Endothelial cell of umbilical vein (primary cell): ENCODE data around the gene AFP. TPM values are rescaled to one million over a fixed set of nuclear protein-coding genes. Genes with fewer than 3 reads are reported as not detected.

Experiments used
- BruUV-seq: library from RNA; stranded (reverse); fragments of 400-500 nt; replicated peaks from 2 replicates; lab custom pipeline; 2021; lab: Mats Ljungman, UMichigan
- CTCF ChIA-PET: fragments of 300-600, 350-600 bp; sonication (Branson Sonifier 250); formaldehyde crosslinking; loops from one replicate; lab custom pipeline; 2021; ENCODE audit warnings: antibody characterized with exemption, inconsistent platforms; lab: Charles Lee
- POLR2A ChIA-PET: fragments of 300-600, 350-600 bp; sonication (Branson Sonifier 250); formaldehyde crosslinking; loops from one replicate; lab custom pipeline; 2021; ENCODE audit warnings: antibody characterized with exemption, inconsistent platforms; lab: Charles Lee
- DNase-seq: peaks from one replicate; pipeline ENCODE4 v3.0.0-alpha.2; 2011; ENCODE audit warnings: low read depth, low spot score
- FAIRE-seq: peaks from 2 replicates; lab custom pipeline; 2011; peaks lifted over from hg19 to GRCh38; lab: Jason Lieb, UNC
- H2AFZ ChIP-seq: 2 replicates; pipeline ENCODE4 v1.6.0; 2012; ENCODE audit warnings: low read depth, low read length, control low read depth, inconsistent platforms
- H3K27ac ChIP-seq: 2 replicates; pipeline ENCODE4 v1.5.1; 2011; ENCODE audit warnings: low read depth, mild to moderate bottlenecking, control low read depth, low read length, moderate library complexity; ENCODE audit not compliant: insufficient read depth
- H3K27me3 ChIP-seq, 2 experiments: 2 replicates each; pipeline versions ENCODE4 v1.6.0 to v1.6.1; 2011; ENCODE audit warnings: low read length in 2 of 2, mixed read lengths in 1 of 2; ENCODE audit not compliant: control insufficient read depth in 2 of 2, insufficient read depth in 2 of 2
- H3K36me3 ChIP-seq, 2 experiments: 2 replicates in 1 of 2; 3 replicates in 1 of 2; pipeline ENCODE4 v1.5.1; 2011; ENCODE audit warnings: low read length in 2 of 2, mild to moderate bottlenecking in 1 of 2, moderate library complexity in 1 of 2; ENCODE audit not compliant: control insufficient read depth in 2 of 2, insufficient read depth in 2 of 2; ENCODE audit errors: extremely low read depth in 1 of 2
- H3K4me1 ChIP-seq: 3 replicates; pipeline ENCODE4 v1.5.1; 2011; ENCODE audit warnings: mild to moderate bottlenecking, low read length; ENCODE audit not compliant: control insufficient read depth, insufficient read depth; ENCODE audit errors: extremely low read depth
- H3K4me2 ChIP-seq: 2 replicates; pipeline ENCODE4 v1.6.1; 2011; ENCODE audit warnings: low read length, control low read depth, mixed read lengths; ENCODE audit not compliant: insufficient read depth
- H3K4me3 ChIP-seq, 3 experiments: fragments of 200-600 bp in 1 of 3; sonication (generic), shearing (Covaris generic) in 1 of 3; replicated peaks in 1 of 3; 2 replicates each; pipeline ENCODE4 v1.5.1; 2011 to 2016; ENCODE audit warnings: control low read depth in 3 of 3, low read length in 3 of 3, mild to moderate bottlenecking in 2 of 3, inconsistent platforms in 1 of 3, low read depth in 1 of 3, moderate library complexity in 1 of 3; ENCODE audit not compliant: insufficient read depth in 1 of 3
- H3K79me2 ChIP-seq: 2 replicates; pipeline ENCODE4 v1.6.0; 2012; ENCODE audit warnings: low read length, inconsistent platforms; ENCODE audit not compliant: control insufficient read depth, insufficient read depth
- H3K9ac ChIP-seq: replicated peaks from 2 replicates; pipeline ENCODE3; 2011; ENCODE audit warnings: low read length, control low read depth; ENCODE audit not compliant: insufficient read depth; ENCODE audit errors: extremely low read depth
- H3K9me1 ChIP-seq: replicated peaks from 3 replicates; pipeline ENCODE4 v1.6.0; 2011; ENCODE audit warnings: mild to moderate bottlenecking, low read length; ENCODE audit not compliant: control insufficient read depth, insufficient read depth; ENCODE audit errors: extremely low read depth
- H3K9me3 ChIP-seq: replicated peaks from 2 replicates; pipeline ENCODE4 v1.5.1; 2012; ENCODE audit warnings: low read length, inconsistent platforms; ENCODE audit not compliant: control insufficient read depth, insufficient read depth
- H4K20me1 ChIP-seq: replicated peaks from 2 replicates; pipeline ENCODE3; 2011; ENCODE audit warnings: mild to moderate bottlenecking, low read length; ENCODE audit not compliant: control insufficient read depth, insufficient read depth; ENCODE audit errors: extremely low read depth
- EZH2 ChIP-seq: IDR thresholded peaks from 2 replicates; pipeline ENCODE4 v1.6.1; 2012; ENCODE audit warnings: borderline replicate concordance, low read depth, mild to moderate bottlenecking, moderate library complexity, low read length, inconsistent platforms; ENCODE audit not compliant: severe bottlenecking
- FOS ChIP-seq: IDR thresholded peaks from 2 replicates; pipeline ENCODE4 v1.6.1; 2011; ENCODE audit warnings: mild to moderate bottlenecking, low read length, moderate library complexity, borderline replicate concordance; ENCODE audit not compliant: insufficient read depth
- JUN ChIP-seq: IDR thresholded peaks from 2 replicates; pipeline ENCODE4 v1.6.1; 2011; ENCODE audit warnings: borderline replicate concordance, low read depth; ENCODE audit not compliant: insufficient read length, insufficient read depth
- MYC ChIP-seq: IDR thresholded peaks from one replicate; pipeline ENCODE4 v1.6.1; 2011; ENCODE audit warnings: mild to moderate bottlenecking, low read depth, low read length
- POLR2A ChIP-seq: IDR thresholded peaks from 2 replicates; pipeline ENCODE4 v1.6.1; 2012; ENCODE audit warnings: low read depth, mild to moderate bottlenecking, control low read depth, low read length
- POLR2AphosphoS5 ChIP-seq: IDR thresholded peaks from 2 replicates; pipeline ENCODE4 v1.6.1; 2012; ENCODE audit warnings: low read depth, mild to moderate bottlenecking, control low read depth, low read length, moderate library complexity; ENCODE audit not compliant: insufficient read depth
- dilution Hi-C: fragments of 300-500 bp; cut with MboI; formaldehyde crosslinking; loops from one replicate; pipeline ENCODE4 v1.15.0; 2019; ENCODE audit warnings: low sequenced_read_pairs; ENCODE audit not compliant: extremely low pct_ligation_motif_present
- intact Hi-C: fragments of 100-400 bp; cut with micrococcal nuclease; formaldehyde crosslinking; loops from one replicate; pipeline ENCODE4 v1.10.0; 2022
- polyA plus RNA-seq, 4 experiments: library from polyadenylated mRNA; depleted of rRNA in 3 of 4; stranded (reverse) in 3 of 4; unstranded in 1 of 4; fragments of >200 nt; gene quantifications; 2 replicates each; pipeline versions ENCODE4 v1.2.1 to v1.2.3, GENCODE V29; 2011 to 2012; ENCODE audit warnings: missing spikeins in 1 of 4
- total RNA-seq: library from RNA; stranded (reverse); gene quantifications from 2 replicates; pipeline ENCODE4 v1.2.3, GENCODE V29; 2021
- TF ChIP-seq, protein P1 (sequence below): IDR thresholded peaks from 2 replicates; pipeline ENCODE4 v1.6.1; 2011; ENCODE audit not compliant: insufficient read depth, insufficient read length
- TF ChIP-seq, protein P2 (sequence below), 2 donors: IDR thresholded peaks; 1 replicate in 1 of 2; 2 replicates in 1 of 2; pipeline ENCODE4 v1.5.1; 2011; ENCODE audit warnings: low read length in 2 of 2, mild to moderate bottlenecking in 2 of 2, moderate library complexity in 2 of 2, control low read depth in 1 of 2, inconsistent platforms in 1 of 2, low read depth in 1 of 2; ENCODE audit not compliant: insufficient read depth in 1 of 2; ENCODE audit errors: extremely low read depth in 1 of 2

Gene AFP
- total and polyA plus RNA-seq, 2 donors (not counting 3 experiments of a cell fraction or from before 2014, with no cell fraction given), result not detected

DNA sequence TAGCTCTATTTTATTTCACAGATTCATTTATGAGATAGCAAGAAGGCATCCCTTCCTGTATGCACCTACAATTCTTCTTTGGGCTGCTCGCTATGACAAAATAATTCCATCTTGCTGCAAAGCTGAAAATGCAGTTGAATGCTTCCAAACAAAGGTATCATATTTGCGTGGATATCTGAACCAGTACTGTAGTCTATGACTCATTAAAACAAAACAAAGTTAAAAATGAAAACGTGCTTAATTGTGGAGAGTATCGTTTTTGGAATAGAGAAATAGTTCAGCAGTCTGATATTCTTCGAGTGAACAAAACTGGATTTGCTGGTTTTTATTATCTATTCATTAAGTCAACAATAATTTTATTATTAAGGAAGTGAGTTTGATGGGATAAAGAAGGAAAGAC, 6.3 kb downstream of the AFP start:
- Histone ChIP-seq H3K27me3 (peaks cover 11 to 28% of the 10 kb centered on the region in 2 experiments), H3K27ac (no peak overlapping the region), H3K4me1 (no peaks in the 10 kb centered on the region), H4K20me1 (no peaks in the 10 kb centered on the region), H3K4me3 (no peak overlapping the region), H3K36me3 (no peaks in the 10 kb centered on the region), H3K79me2 (no peaks in the 10 kb centered on the region), H3K9me1 (no peaks in the 10 kb centered on the region), H2AFZ (no peak overlapping the region), H3K9ac (no peak overlapping the region), H3K4me2 (no peak overlapping the region), H3K9me3 (no peaks in the 10 kb centered on the region)
- no peak for FAIRE-seq
- CTCF ChIA-PET, result interaction anchor here (1.2 kb wide), 1 partner anchor 692 kb away, joined by 6 read pairs; no protein-coding TSS in a partner anchor
- BruUV-seq, result no TSS peak
- intact Hi-C loops, result no loop called here
- POLR2A ChIA-PET, result no interaction called here
- dilution Hi-C loops, result no loop called here
- TF ChIP-seq MYC (no peak), POLR2A (no peak), FOS (no peak), JUN (no peak), POLR2AphosphoS5 (no peak), EZH2 (no peak)
- TF ChIP-seq, protein P1, sequence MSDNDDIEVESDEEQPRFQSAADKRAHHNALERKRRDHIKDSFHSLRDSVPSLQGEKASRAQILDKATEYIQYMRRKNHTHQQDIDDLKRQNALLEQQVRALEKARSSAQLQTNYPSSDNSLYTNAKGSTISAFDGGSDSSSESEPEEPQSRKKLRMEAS, result no peak
- TF ChIP-seq, protein P2, sequence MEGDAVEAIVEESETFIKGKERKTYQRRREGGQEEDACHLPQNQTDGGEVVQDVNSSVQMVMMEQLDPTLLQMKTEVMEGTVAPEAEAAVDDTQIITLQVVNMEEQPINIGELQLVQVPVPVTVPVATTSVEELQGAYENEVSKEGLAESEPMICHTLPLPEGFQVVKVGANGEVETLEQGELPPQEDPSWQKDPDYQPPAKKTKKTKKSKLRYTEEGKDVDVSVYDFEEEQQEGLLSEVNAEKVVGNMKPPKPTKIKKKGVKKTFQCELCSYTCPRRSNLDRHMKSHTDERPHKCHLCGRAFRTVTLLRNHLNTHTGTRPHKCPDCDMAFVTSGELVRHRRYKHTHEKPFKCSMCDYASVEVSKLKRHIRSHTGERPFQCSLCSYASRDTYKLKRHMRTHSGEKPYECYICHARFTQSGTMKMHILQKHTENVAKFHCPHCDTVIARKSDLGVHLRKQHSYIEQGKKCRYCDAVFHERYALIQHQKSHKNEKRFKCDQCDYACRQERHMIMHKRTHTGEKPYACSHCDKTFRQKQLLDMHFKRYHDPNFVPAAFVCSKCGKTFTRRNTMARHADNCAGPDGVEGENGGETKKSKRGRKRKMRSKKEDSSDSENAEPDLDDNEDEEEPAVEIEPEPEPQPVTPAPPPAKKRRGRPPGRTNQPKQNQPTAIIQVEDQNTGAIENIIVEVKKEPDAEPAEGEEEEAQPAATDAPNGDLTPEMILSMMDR (IDR thresholded peaks at IDR 0.05; ENCODE audit: extremely low read depth in 1 of 2, insufficient read depth in 1 of 2, low read depth in 1 of 2, low read length in 2 of 2), result no peak
- DNase-seq, result no peak
